GM18870 (cell line): ENCODE results near the gene STARD3.
"Not testable (repeated sequence)": the region's sequence is repeated elsewhere in the genome, so short reads cannot be mapped to it uniquely, and the experiment has no call there.

Source experiments
- ATAC-seq: cut with Tn5 transposase; IDR thresholded peaks from one replicate; pipeline ENCODE4 v1.9.1; 2021; ENCODE audit warnings: moderate library complexity; ENCODE audit not compliant: unreplicated experiment

Gene STARD3

GRCh38 chr17:39636927-39637736 lies at the start of gene STARD3:
Gene STARD3 (plus strand): TSS chr17:39637144. CDS start chr17:39653532, 16,388 bp downstream.
- ATAC-seq: no peak

GRCh38 chr17:39590180-39590579 lies 46.8 kb upstream of the STARD3 start:
- not testable (repeated sequence) for ATAC-seq

- ATAC-seq: no peak
Observed at GRCh38 chr17:39591958-39592954, 44.7 kb upstream of the STARD3 start.

- no peak for ATAC-seq
Observed at GRCh38 chr17:39593371-39593770, 43.6 kb upstream of the STARD3 start.

GRCh38 chr17:39595294-39595693 lies 41.6 kb upstream of the STARD3 start:
- no peak for ATAC-seq

- ATAC-seq: no peak
Observed at GRCh38 chr17:39595928-39596510, 40.9 kb upstream of the STARD3 start.

GRCh38 chr17:39596543-39597267 lies 40.2 kb upstream of the STARD3 start:
- ATAC-seq: no peak

- no peak for ATAC-seq
Observed at GRCh38 chr17:39597372-39598046, 39.4 kb upstream of the STARD3 start.

GRCh38 chr17:39598047-39598481 lies 38.9 kb upstream of the STARD3 start:
- no peak for ATAC-seq

- no peak for ATAC-seq
Observed at GRCh38 chr17:39598630-39599003, 38.3 kb upstream of the STARD3 start.

GRCh38 chr17:39599004-39599664 lies 37.8 kb upstream of the STARD3 start:
- ATAC-seq: no peak

GRCh38 chr17:39599665-39600231 lies 37.2 kb upstream of the STARD3 start:
- ATAC-seq: no peak

GRCh38 chr17:39600288-39600996 lies 36.5 kb upstream of the STARD3 start:
- no peak for ATAC-seq

- ATAC-seq: no peak
Observed at GRCh38 chr17:39600997-39601597, 35.8 kb upstream of the STARD3 start.

- no peak for ATAC-seq
Observed at GRCh38 chr17:39601758-39602532, 35.0 kb upstream of the STARD3 start.

GRCh38 chr17:39602533-39603303 lies 34.2 kb upstream of the STARD3 start:
- no peak for ATAC-seq
